HG03108 (cell line): ENCODE data around the gene SLC15A1.
A peak's percentile ranks its signal among the peaks of the same experiment; 100 is the strongest.
"Not testable (repeated sequence)": the region's sequence is repeated elsewhere in the genome, so short reads cannot be mapped to it uniquely, and the experiment has no call there.

Source experiments
- ATAC-seq: cut with Tn5 transposase; IDR thresholded peaks from one replicate; pipeline ENCODE4 v1.9.1; 2021; ENCODE audit warnings: moderate library complexity; ENCODE audit not compliant: unreplicated experiment

Gene SLC15A1

GRCh38 chr13:98664924-98665637 lies 87.4 kb downstream of the SLC15A1 start:
- no peak for ATAC-seq

DNA sequence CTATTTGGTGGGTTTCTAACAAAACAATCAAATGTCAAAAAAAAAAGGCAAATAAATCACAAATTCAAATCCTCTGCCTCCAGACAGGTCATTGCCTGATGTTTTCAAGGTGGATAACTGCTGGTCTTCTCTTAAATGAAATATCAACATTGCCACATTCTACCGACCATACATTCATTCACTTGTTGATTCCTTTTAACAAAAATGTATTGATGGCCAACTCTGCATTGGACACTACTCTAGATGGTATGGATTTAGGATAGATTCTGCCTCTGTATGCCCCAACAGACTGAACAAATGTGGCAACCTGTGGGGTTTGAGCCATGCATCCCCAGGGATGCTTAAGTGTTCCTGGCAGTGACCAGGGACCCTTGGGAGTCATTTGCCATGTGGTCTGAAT lies 88.0 kb downstream of the SLC15A1 start:
- no peak for ATAC-seq

DNA sequence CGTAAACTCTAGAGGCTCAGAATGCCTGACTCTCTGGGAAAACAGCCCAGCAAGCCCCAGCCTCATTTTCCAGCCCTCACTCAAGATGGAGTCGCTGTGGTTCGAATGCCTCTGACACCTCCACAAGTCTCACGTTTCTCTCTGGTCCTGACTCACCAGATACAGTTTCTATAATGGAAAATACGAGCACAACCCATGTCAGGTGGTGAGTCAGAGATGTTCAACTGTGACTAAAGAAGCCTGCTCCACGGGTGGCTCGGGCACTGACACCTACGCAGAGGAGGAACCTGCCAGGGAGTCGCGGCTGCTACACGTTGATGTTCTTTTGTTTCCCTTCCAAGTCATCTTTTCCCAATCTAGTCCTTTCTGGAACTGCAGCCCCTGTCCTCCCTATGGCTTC lies 88.4 kb downstream of the SLC15A1 start:
- no peak for ATAC-seq

- ATAC-seq, result no peak
Measured at GRCh38 chr13:98658131-98658530, 94.3 kb downstream of the SLC15A1 start.

- ATAC-seq, result no peak
Measured at GRCh38 chr13:98657506-98658085, 94.9 kb downstream of the SLC15A1 start.

GRCh38 chr13:98656223-98656622 lies 96.2 kb downstream of the SLC15A1 start:
- ATAC-seq, result no peak

GRCh38 chr13:98653463-98653985 lies 98.9 kb downstream of the SLC15A1 start:
- peak; percentile 87 for ATAC-seq

- peak; percentile 15 for ATAC-seq
Measured at GRCh38 chr13:98652721-98653462, 99.6 kb downstream of the SLC15A1 start.

DNA sequence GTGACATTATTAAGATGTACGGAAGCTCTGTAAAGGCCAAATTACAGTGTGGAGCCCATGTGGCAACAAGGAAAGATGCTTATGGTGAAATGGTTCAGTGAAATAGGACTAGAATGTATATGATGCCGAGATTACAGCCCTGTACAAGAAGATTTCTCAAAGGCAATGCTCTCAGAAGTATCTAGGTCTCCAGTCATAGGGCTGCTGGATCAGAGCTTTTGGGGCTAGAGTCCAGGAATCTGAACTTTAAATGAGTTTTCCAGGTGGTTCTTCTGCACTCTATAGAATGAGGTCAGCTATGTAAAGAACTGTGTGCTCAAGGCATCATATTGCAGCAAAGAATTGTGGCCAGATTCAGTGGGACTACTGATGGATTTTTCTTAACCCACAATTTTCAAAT lies 100.2 kb downstream of the SLC15A1 start:
- ATAC-seq, result no peak

- no peak for ATAC-seq
Measured at GRCh38 chr13:98651744-98652143, 100.7 kb downstream of the SLC15A1 start.

DNA sequence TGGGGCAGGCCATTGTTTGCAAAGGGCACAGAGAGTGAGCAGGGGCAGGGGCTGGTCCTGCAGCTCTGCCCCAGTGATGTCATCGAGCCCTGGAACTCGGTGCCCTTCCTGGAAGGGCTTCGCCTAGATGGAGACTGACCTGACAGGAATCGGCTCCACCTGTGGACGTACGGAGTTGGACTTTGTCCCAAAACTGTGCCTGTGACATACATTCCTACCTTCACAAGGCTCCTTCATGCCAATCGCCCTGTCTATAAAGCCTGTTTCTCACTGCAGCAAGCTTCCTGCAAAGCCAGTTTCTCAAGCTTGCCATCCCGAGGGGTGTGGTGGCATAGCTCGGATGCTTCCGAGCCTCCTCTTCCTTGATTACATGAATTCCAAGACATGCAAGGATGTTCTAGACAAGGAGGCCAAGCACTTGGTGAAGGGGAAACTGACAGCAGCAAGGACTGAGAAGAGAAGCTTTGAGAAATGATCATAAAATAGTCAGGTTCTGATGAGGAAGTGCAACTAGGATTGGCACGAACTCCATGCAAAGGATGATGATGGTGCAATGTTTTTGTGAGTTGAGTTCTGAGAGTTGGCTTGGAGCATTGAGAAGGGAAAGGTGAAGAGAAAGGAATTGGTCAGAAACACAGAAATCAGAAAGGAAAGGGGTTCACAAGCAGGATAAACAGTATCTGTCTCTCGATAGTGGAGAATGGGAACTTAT lies 101.9 kb downstream of the SLC15A1 start:
- ATAC-seq, result no peak

- no peak for ATAC-seq
Measured at GRCh38 chr13:98649861-98650260, 102.6 kb downstream of the SLC15A1 start.

GRCh38 chr13:98648686-98649085 lies 103.8 kb downstream of the SLC15A1 start:
- ATAC-seq, result no peak

GRCh38 chr13:98648141-98648540 lies 104.3 kb downstream of the SLC15A1 start:
- no peak for ATAC-seq

GRCh38 chr13:98647121-98647520 lies 105.4 kb downstream of the SLC15A1 start:
- no peak for ATAC-seq

DNA sequence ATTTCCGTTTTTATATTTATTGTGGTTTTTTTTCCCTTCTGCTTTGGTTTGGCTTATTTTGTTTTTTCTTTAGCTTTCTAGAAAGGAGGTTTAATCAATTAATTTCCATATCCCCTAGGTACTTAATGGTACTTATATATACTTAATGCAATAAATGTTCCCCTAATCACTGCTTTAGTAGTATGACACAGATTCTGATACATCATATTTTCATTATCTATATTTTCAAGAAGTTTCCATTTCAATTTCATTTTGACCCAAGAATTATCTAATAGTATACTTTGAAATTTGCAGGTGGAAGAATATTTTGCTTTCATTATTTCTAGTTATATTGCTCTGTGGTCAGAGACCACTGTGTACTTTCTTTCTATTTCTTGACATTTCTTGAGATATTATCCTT lies 109.0 kb downstream of the SLC15A1 start:
- no peak for ATAC-seq

GRCh38 chr13:98641075-98641474 lies 111.4 kb downstream of the SLC15A1 start:
- ATAC-seq, result no peak

- not testable (repeated sequence) for ATAC-seq
Measured at GRCh38 chr13:98639785-98640184, 112.7 kb downstream of the SLC15A1 start.

GRCh38 chr13:98638352-98638751 lies 114.1 kb downstream of the SLC15A1 start:
- not testable (repeated sequence) for ATAC-seq
